ENCODE data around the gene LYL1.
A peak's percentile ranks its signal among the peaks of the same experiment; 100 is the strongest.

DNA sequence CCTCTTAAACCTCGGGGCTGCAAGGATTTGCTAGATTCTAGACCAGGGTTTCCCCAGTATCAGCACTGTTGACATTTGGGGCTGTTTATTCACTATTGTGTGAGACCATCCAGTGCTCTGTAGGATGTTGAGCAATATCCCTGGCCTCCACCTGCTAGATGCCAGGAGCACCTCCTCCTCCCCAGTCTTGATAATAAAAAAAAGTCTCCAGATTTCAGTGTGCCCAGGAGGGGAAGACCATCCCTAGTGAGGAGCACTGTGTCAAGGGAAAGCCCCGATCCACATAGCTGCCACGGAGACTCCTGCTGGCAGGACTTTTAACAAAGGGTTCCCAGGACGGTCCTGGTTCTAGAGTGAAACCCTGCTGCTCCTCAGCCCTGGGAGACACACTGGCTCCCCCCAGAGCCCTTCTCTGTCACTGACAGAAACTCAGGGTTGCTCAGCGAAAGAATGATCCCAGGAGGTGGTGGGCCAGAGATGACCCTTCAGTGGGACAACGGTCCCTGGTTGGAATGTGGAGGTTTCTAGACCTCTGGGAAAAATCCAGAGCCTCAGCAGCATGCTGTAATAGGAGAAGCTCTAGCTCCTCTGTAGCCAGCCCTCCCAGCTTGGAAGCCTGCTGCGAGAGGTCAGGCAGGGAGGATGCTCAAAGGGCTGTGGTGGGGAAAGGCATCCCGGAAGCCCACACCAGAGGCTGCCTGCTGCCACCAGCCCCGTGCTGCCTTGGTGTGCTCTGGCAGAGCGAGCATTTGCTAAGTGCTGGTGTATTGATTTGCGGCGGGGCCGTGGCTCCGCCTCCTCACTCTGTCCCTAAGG, 20.3 kb downstream of the LYL1 start:
- TF ChIP-seq, protein P1, sequence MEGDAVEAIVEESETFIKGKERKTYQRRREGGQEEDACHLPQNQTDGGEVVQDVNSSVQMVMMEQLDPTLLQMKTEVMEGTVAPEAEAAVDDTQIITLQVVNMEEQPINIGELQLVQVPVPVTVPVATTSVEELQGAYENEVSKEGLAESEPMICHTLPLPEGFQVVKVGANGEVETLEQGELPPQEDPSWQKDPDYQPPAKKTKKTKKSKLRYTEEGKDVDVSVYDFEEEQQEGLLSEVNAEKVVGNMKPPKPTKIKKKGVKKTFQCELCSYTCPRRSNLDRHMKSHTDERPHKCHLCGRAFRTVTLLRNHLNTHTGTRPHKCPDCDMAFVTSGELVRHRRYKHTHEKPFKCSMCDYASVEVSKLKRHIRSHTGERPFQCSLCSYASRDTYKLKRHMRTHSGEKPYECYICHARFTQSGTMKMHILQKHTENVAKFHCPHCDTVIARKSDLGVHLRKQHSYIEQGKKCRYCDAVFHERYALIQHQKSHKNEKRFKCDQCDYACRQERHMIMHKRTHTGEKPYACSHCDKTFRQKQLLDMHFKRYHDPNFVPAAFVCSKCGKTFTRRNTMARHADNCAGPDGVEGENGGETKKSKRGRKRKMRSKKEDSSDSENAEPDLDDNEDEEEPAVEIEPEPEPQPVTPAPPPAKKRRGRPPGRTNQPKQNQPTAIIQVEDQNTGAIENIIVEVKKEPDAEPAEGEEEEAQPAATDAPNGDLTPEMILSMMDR (IDR thresholded peaks at IDR 0.05; ENCODE audit: extremely low read depth in 1 of 2, insufficient read depth in 1 of 2, low read depth in 1 of 2, low read length in 2 of 2): peak; percentile 39 to 60
- no peak for TF ChIP-seq EZH2 (IDR thresholded peaks at IDR 0.05; ENCODE audit: borderline replicate concordance, low read depth, low read length, severe bottlenecking)
- TF ChIP-seq, protein P2, sequence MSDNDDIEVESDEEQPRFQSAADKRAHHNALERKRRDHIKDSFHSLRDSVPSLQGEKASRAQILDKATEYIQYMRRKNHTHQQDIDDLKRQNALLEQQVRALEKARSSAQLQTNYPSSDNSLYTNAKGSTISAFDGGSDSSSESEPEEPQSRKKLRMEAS (IDR thresholded peaks at IDR 0.05; ENCODE audit: insufficient read depth, insufficient read length): no peak
- TF ChIP-seq POLR2A (IDR thresholded peaks at IDR 0.05; ENCODE audit: low read depth, low read length): no peak
- TF ChIP-seq MYC (IDR thresholded peaks at IDR 0.05; ENCODE audit: low read depth, low read length): no peak
- no peak for TF ChIP-seq POLR2AphosphoS5 (IDR thresholded peaks at IDR 0.05; ENCODE audit: insufficient read depth, low read depth, low read length)
- TF ChIP-seq JUN (IDR thresholded peaks at IDR 0.05; ENCODE audit: borderline replicate concordance, insufficient read depth, insufficient read length, low read depth): no peak
- no peak for TF ChIP-seq FOS (IDR thresholded peaks at IDR 0.05; ENCODE audit: borderline replicate concordance, insufficient read depth, low read length)

Measured in endothelial cell of umbilical vein (primary cell).